Uterus (tissue), 4 donors: ENCODE data around the gene MEF2C. TPM values are rescaled to one million over a fixed set of nuclear protein-coding genes. Genes with fewer than 3 reads are reported as not detected.
A peak's percentile ranks its signal among the peaks of the same experiment; 100 is the strongest.

Experiments used
- DNase-seq, 2 donors: peaks; one replicate each; pipeline ENCODE4 v3.0.0-alpha.2; 2019 to 2020
- H3K27ac ChIP-seq, 2 donors: fragments of 200-600 bp; sonication (generic); 1 replicate in 1 of 2; 2 replicates in 1 of 2; pipeline ENCODE4 v1.5.1; 2016 to 2018
- H3K27me3 ChIP-seq, 2 donors: fragments of 200-600 bp; sonication (generic); one replicate each; pipeline ENCODE4 v1.5.1; 2018 to 2019; ENCODE audit warnings: control low read depth in 1 of 2
- H3K36me3 ChIP-seq, 2 donors: fragments of 200-600 bp; sonication (generic); one replicate each; pipeline ENCODE4 v1.5.1; 2019; ENCODE audit warnings: control low read depth in 1 of 2
- H3K4me1 ChIP-seq, 2 donors: fragments of 200-600 bp; sonication (generic); one replicate each; pipeline ENCODE4 v1.5.1; 2018 to 2019; ENCODE audit warnings: control low read depth in 1 of 2
- H3K4me3 ChIP-seq, 2 donors: fragments of 200-600 bp; sonication (generic); 1 replicate in 1 of 2; 2 replicates in 1 of 2; pipeline ENCODE4 v1.5.1; 2018 to 2019; ENCODE audit warnings: mild to moderate bottlenecking in 1 of 2
- H3K9me3 ChIP-seq, 2 donors: fragments of 200-600 bp; sonication (generic); one replicate each; pipeline ENCODE4 v1.5.1; 2019; ENCODE audit warnings: control low read depth in 1 of 2
- CTCF ChIP-seq, 4 experiments: fragments of 200-600 bp in 2 of 4; fragments of 450-650 bp in 2 of 4; sonication (generic) in 2 of 4; IDR thresholded peaks; one replicate each; pipeline ENCODE4 v1.5.1; 2016 to 2019; ENCODE audit warnings: antibody characterized with exemption in 4 of 4, mild to moderate bottlenecking in 2 of 4, moderate library complexity in 1 of 4
- POLR2A ChIP-seq, 2 donors: fragments of 450-650 bp; IDR thresholded peaks; one replicate each; pipeline ENCODE4 v1.6.1; 2016; ENCODE audit warnings: antibody characterized with exemption in 2 of 2, mild to moderate bottlenecking in 1 of 2, moderate library complexity in 1 of 2
- intact Hi-C: fragments of 100-400 bp; cut with DNase I; formaldehyde crosslinking; loops from one replicate; pipeline ENCODE4 v1.15.1; 2023; ENCODE audit warnings: low total_unique reads
- total RNA-seq, 4 donors: library from RNA; depleted of rRNA in 3 of 4; stranded (reverse); fragments of >200 nt in 3 of 4; gene quantifications; one replicate each; pipeline versions ENCODE4 v1.1.0 to v1.2.4, GENCODE V29; 2014 to 2023
- donor health status: DM: yes; HTN: yes; CAD: no.

The MEF2C gene
- total RNA-seq, 4 donors from 2014 or later, result 30.3 to 134 (median 70.3) TPM

GRCh38 chr5:88829775-88830174, 53.2 kb downstream of the MEF2C start:
- Histone ChIP-seq H3K27me3 (no peaks in the 10 kb centered on the region), H3K4me3 (peak overlapping the region in 1 of 2 donors; percentile 6), H3K27ac (peak overlapping the region; percentile 46 to 87), H3K4me1 (no peaks in the 10 kb centered on the region), H3K36me3 (no peaks in the 10 kb centered on the region), H3K9me3 (no peaks in the 10 kb centered on the region)
- no peak for DNase-seq
- intact Hi-C loops, result no loop called here
- TF ChIP-seq CTCF (IDR thresholded peaks at IDR 0.05) (no peak), POLR2A (IDR thresholded peaks at IDR 0.05) (no peak)

- H3K4me3 ChIP-seq, result no peak overlapping the region
- intact Hi-C loops, result no loop called here
- TF ChIP-seq CTCF (IDR thresholded peaks at IDR 0.05), result peak in 2 of 4 experiments; percentile 6 to 17
- TF ChIP-seq POLR2A (IDR thresholded peaks at IDR 0.05), result no peak
These were observed 53.9 kb downstream of the MEF2C start for GRCh38 chr5:88829054-88829453.

GRCh38 chr5:88827997-88828396, 55.0 kb downstream of the MEF2C start:
- Histone ChIP-seq H3K27ac (peak overlapping the region; percentile 56 to 87), H3K9me3 (no peaks in the 10 kb centered on the region), H3K36me3 (no peaks in the 10 kb centered on the region), H3K4me1 (no peaks in the 10 kb centered on the region), H3K27me3 (no peaks in the 10 kb centered on the region), H3K4me3 (no peak overlapping the region)
- TF ChIP-seq POLR2A (IDR thresholded peaks at IDR 0.05) (no peak), CTCF (IDR thresholded peaks at IDR 0.05) (no peak)
- intact Hi-C loops, result no loop called here
- DNase-seq, result no peak

More at GRCh38 chr5:88829054-88829453, 53.9 kb downstream of the MEF2C start:
- Histone ChIP-seq H3K4me1 (no peaks in the 10 kb centered on the region), H3K27me3 (no peaks in the 10 kb centered on the region), H3K27ac (peak overlapping the region; percentile 46 to 87), H3K9me3 (no peaks in the 10 kb centered on the region), H3K36me3 (no peaks in the 10 kb centered on the region)
- no peak for DNase-seq

GRCh38 chr5:88826646-88827585, 56.1 kb downstream of the MEF2C start:
- H3K4me3 ChIP-seq, result no peak overlapping the region
- H3K27ac ChIP-seq, result peak overlapping the region; percentile 56 to 87
- H3K9me3 ChIP-seq, result no peaks in the 10 kb centered on the region
- H3K4me1 ChIP-seq, result no peaks in the 10 kb centered on the region
- intact Hi-C loops, result no loop called here
- peak in 1 of 2 donors; percentile 50 for DNase-seq
- no peaks in the 10 kb centered on the region for H3K27me3 ChIP-seq
- TF ChIP-seq CTCF (IDR thresholded peaks at IDR 0.05), result no peak
- TF ChIP-seq POLR2A (IDR thresholded peaks at IDR 0.05), result peak in 1 of 2 donors; percentile 55
- no peaks in the 10 kb centered on the region for H3K36me3 ChIP-seq
